HG03432 (cell line): ENCODE data around the gene GADD45A.
"Not testable (repeated sequence)": the region's sequence is repeated elsewhere in the genome, so short reads cannot be mapped to it uniquely, and the experiment has no call there.

Experiments
- ATAC-seq: cut with Tn5 transposase; IDR thresholded peaks from one replicate; pipeline ENCODE4 v1.9.1; 2021; ENCODE audit warnings: mild to moderate bottlenecking, moderate library complexity; ENCODE audit not compliant: unreplicated experiment

Gene GADD45A

DNA sequence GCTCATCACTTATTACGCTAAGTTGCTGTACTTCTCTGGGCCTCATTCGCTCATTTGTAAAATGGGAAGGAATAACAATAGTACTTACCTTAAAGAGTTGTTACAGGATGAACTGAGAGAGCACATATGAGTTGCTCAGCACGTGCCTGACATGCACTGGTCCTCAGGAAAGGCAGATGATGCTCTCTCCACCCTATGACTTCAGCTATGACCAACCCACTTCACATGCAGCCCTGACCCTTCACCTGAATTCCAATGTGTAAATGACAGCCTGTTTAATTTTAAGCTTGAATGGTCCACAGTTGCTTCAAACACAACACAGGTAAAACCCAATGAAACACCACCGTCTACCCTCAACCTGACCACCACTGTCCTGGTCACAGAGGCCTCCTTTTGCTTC lies 32.9 kb downstream of the GADD45A start:
- ATAC-seq: no peak

DNA sequence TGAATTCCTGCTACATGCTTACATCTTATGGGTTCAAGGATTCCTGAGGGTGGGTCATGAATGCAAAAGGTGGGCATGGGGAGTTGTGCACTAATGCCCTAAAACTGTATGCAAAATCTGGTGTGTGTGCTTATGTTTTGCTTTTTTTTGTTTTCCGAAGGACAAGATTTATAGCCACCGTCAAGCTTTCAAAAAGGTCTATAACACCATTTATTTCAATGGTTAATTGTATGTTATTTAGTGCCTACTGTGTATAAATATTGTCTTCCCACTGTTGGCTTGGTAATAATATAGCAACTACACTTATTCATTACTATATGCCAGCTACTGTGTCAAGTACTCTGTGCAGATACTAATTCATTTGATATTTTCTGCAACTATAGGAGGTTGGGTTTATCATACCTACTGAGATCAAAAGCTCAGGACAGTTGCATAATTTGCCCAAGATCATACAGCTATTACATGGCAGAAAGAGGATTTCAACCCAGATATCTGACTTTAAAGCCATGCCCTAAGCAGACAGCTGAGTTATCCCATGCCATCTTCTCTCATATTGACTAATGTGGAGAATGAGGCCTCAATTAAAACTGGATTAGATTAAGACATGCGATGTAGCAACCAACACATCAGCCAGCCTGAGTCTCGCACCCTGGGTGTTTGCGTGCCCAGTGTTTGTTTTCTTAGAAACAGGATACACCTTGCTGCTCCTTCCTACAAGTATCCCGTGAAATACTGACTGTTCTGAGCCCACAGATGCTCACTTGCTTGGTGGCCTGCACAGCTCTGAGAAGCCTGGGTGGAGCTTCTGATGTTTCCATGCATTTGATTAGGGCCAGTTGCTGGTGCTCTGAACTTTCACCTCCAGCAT lies 34.6 kb downstream of the GADD45A start:
- no peak for ATAC-seq

DNA sequence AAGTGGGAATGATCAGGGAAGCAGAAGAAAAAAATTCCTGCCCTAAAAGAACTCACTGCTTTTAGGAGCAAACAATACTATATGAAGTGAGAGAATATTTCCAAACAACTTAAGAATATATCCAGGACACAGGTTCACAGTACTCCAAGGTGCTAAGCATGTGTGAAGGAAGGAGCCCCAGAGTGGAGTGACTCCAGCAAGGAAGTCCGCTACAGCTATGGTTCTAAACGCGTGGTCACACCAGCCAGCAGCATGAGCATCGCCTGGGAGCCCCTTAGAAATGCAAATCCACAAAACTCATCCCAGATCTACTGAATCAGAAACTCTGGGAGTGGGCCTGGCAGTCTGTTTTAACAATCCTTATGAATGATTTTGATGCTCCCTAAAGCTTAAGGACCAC lies 36.1 kb downstream of the GADD45A start:
- no peak for ATAC-seq

DNA sequence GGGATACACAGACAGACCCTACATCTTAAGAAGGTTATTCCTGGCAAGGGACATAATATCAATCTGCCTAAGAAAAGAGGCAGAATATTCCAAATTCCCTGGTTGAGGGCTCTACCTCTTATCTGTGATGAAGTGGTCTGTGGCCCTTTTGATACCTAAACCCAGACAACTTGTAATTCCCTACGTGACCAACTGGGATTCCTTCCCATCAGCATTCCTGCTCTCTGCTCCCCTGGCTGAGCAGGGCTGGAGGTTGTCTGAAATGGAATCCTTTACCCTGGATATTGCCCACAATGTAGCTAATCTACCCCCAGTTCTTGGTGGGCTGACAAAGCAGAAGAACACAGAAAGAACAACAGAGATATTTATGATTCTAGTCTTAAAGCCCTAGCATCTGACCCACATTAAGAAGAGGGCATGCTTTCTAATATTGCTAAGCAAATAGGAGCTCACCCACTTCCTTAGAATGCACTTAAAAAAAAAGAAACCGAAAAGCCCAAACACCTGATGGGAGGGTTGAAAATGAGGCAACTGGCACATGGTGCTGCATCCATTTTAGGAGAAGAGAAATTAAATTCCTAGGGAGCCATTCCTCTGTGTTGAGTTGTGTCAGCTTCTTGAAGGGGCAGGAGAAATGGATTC lies 36.8 kb downstream of the GADD45A start:
- peak; percentile 32 for ATAC-seq

DNA sequence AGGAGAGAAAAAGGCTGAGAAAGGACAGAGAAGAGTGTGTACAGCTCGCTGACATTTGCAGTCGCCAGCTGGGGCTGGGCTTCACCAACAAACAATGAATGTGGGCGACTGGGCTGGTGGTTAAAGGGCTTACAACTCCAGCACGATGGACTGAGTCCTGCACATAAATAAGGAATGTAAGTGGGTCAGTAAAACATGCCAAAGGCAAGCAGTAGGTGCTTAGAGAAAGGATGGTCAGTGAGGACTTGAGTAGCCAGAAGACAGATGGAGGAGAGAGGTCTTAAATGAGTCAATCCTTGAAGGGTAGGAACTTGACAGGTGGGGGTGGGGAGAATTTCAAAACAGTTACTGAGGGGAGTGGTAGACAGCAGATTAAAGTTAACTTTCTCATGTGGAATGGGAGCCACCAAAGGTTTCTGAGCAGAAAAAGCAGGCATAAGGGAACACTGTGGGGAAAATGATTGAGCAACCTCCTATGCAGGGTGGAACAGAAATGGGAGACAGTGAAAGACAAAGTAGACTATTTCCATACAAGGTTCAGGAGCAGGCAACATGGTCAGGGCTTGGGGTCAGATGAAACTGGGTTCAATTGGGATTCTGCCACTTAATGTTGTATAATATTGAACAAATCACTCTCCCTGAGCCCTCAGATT lies 37.4 kb downstream of the GADD45A start:
- ATAC-seq: no peak

- no peak for ATAC-seq
Measured at GRCh38 chr1:67723126-67723525, 38.1 kb downstream of the GADD45A start.

DNA sequence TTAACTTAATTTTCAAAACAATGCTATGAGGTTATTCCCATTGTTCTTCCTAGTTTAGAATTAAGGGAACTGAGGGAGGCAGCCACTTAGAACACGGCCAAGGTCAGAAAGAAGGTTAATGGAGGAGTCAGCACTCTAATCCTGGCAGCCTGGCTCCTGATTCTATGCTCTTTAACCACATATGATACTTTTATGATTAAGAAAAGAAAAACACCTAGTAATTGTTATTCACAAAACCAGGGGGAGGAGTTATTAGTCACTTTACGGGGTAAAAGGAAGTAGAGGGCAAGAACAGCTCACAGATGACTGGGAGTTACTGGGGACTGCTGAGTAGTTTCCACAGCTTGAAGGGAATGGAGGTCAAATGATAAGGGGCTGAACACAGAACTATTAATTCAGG lies 38.6 kb downstream of the GADD45A start:
- peak; percentile 86 for ATAC-seq

- no peak for ATAC-seq
Measured at GRCh38 chr1:67724928-67725560, 40.0 kb downstream of the GADD45A start.

GRCh38 chr1:67726224-67726623 lies 41.2 kb downstream of the GADD45A start:
- no peak for ATAC-seq

DNA sequence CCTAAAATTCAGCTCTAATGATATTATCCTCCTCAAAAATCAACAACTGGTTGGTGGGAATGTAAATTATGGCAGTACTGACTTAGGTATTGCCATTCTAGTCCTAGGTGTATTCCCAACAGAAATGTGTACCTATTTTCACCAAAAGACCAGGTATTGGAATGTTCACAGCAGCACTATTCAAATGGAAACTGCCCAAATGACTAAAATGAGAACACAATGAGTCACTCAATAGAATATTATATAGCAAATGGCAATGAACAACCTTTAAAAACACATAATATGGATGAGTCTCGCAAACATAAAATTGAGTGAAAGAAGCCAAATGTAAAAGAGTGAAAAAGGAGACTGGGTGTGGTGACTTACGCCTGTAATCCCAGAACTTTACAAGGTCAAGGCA lies 44.9 kb downstream of the GADD45A start:
- ATAC-seq: no peak

- ATAC-seq: not testable (repeated sequence)
Measured at GRCh38 chr1:67730312-67730711, 45.3 kb downstream of the GADD45A start.

DNA sequence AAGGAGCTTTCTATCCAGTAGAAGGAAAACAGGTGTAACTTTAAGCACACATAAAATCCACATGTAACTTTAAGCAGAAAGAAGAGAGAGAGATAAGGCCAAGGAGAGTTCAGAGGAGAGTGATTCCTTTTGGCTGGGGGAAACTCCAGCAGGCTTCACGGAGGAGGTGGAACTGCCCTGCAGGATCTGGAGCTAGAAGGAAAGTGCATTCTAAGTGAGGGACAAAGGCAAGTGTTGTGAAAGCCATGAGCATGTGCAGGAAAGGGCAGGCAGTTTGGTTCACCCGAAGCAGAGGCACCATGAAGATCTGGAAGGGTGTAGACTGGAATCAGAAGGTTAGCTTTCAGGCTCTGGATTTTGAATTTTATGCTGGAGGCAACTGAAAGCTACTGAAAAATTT lies 46.3 kb downstream of the GADD45A start:
- no peak for ATAC-seq

DNA sequence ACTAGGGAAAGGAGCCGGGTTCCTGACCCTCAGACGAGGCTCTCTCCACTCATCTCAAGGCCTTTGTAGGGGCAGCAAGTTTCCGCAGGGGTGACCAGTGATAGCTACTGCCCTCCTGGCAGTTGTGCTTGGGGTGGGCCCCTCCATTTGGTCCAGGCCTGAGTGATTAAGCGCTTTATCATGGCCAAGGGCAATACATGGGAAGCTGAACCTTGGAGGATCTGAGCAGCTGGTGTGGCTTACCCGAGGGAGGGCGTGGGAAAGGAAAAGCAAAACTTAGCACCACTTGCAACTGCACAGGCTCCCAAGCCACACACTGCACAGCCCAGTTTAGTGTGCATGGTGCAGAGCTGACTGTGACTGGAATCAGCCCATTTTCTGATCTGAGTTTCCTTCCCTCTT lies 47.8 kb downstream of the GADD45A start:
- ATAC-seq: peak; percentile 48

- no peak for ATAC-seq
Measured at GRCh38 chr1:67733681-67734322, 48.8 kb downstream of the GADD45A start.

- ATAC-seq: no peak
Measured at GRCh38 chr1:67734323-67734690, 49.3 kb downstream of the GADD45A start.

DNA sequence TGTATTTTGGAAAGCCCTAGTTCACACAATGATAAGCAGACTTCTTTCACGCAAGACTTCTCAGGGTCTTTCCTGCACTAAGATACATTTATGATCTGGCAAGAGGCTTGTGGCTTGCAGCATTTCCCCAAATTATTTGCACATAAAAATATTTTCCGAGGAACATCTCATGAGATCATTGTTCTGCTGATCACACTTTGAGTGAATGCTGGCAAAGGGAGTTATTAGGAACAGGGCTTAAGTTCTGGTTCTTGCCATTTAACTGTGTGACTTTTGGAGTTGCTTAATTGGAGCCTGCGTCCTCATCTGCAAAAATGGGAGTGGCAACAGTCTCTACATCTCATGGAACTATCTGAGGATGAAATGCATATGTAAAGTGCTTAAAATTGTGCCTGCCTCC lies 50.2 kb downstream of the GADD45A start:
- ATAC-seq: no peak

DNA sequence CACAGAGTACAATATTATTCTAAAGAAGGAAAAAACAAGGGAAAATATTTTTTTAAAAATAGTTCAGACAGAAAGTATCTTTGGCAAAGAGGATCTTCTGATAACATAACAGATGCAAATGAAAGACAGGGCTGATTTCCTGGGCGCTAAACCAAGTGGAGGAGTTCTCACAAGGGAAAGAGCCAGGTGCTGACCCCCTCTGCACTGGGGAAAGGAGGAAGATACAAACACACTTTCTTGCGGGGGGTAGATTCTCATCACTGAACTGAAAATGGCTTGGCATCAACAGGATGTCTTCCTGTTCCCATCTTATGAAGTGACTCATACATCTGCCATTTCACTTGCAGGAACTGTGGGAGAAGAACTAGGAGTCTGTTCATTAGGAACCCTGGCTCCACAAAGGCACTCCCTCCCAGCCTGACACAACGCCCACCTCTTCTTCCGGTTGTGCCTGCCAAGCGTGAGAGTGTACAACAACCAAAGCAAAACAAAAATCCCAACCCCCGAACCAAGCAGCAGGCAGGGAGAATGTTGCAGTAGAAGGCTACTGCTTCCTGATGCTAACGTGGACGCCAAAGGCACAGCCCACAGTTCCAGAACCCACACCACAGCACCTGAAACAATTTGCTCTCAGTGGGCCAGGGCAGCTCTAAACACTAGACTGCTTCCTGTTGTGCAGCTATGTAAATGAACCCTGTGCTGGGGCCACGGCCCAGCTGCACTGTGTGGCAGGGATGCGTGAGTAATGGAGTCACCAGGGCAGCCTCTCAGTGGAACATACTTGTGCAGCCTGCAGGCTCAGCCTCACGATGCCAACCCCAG lies 51.0 kb downstream of the GADD45A start:
- ATAC-seq: peak; percentile 91

DNA sequence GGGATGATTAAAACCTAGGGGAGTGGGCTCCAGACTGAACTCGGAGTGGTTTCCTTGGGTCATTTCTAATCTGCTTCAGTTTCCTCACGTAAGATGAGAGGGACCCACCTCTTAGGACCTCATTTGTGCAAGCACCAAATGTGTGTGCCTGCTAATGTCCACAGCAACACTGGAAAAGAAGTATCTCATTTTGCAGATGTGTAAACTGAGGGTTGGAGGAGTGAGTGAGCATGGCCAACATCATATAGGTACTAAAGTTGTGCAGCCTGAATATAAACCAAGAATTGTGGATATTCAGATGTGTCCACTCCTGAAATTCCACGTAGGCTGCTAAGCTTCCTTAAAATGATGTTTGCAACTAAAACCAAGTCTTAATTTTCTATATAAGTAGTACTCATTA lies 51.7 kb downstream of the GADD45A start:
- no peak for ATAC-seq

- no peak for ATAC-seq
Measured at GRCh38 chr1:67737875-67738274, 52.9 kb downstream of the GADD45A start.
